NCI-H460 (cell line): Measurements from ENCODE around the gene SCG3. TPM values are rescaled to one million over a fixed set of nuclear protein-coding genes. Genes with fewer than 3 reads are reported as not detected.

Experiments
- DNase-seq: peaks from one replicate; pipeline ENCODE4 v3.0.0-alpha.2; 2016; ENCODE audit warnings: low read depth; ENCODE audit errors: extremely low read depth
- total RNA-seq: library from RNA; depleted of rRNA; stranded (reverse); fragments of >200 nt; shearing (Covaris generic); gene quantifications from 2 replicates; pipeline ENCODE4 v1.2.3, GENCODE V29; 2014

The SCG3 gene
- total RNA-seq, 1 experiment from 2014 or later, result not detected

DNA sequence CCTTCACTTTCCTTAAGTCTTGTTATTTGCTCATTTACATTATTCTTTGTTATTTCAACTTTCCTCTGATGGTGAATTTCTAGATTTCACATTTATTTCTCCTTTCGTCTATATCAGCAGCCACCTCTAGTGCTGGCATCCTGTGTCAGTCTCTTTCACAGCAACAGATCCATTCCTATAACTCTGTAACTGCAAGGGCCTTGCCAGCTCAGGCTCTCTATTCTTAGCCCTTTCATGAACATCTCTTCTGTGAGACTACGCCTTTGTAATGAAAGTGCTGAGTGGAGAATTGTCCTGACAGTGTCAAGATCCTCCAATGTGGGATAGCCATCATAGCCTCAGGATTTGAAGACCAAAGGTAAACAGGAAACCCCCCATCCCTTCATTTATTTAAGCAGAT lies 3.9 kb upstream of the SCG3 start:
- no peak for DNase-seq

DNA sequence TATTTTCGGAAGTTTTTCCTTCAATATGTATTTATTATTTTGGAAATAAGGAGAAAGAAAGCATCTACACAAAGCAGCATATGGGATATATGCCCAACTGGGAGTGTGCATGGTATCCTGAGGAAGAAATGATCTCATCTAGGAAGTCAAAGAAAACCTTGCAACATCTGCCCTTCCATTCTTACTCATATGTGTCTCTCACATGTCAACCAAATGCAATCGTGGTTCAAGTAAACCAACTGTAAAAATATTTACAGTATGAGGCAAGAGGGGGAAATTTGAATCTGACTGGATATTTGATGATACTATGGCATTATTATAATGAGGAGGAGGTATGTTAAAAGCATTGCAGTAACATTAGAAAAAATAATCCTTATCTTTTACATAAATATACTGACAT lies 3.2 kb upstream of the SCG3 start:
- peak; percentile 1 for DNase-seq

DNA sequence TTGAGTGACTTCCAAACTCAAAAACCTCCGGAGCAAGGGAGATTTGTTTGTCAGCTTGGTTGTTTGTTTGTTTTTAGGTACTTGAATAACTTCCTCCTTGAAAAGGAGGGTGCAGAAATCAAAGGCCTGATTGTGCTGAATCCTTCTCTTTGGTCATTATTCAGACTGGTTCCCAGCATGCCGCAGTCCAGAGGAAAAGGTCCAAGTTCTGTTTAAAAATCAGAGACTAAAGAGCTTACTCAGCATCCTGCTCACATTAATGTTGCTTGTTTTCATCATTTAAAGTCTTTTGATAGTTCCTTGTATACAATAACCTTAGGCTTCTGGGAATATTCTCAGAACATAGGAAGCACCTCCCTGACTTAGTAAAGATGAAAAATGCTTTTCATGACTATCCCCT lies 982 bp upstream of the SCG3 start:
- DNase-seq, result no peak

DNA sequence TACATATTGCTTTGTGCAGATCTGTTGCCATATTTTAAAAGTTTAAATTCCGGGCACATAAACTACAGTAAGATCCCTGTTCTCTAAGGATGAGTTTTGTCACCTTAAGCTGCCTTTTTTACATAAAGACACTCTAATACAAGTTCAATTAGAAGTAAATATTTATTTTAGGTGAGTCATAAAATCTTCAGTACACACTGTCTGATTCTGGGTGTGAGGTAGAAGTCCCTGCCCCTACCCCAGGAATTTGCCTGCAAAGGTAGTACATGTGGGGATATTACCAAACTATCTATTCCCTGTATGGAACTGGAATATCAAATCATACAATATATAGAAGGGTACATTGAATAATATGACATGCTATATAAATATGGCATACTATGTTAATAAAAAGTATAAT lies 6.3 kb downstream of the SCG3 start:
- no peak for DNase-seq

DNA sequence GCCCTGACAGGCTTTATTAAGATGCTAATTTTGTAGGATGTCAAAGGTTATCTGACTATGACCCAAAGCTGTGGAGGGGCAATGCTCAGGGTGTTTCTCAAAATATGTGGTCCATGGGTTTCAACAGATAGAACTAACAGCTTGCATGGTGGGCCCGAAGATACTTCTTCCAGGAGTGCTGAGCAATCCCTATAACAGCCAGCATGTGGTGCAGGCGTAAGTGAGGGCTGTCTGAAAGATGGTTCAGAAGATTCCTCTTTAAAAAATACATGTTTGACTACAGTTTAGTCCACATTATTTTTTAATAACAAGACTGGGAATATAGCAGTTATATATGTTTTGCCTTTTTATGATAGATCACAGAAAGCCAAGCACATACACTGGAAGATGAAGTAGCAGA lies 7.6 kb downstream of the SCG3 start:
- DNase-seq, result no peak

DNA sequence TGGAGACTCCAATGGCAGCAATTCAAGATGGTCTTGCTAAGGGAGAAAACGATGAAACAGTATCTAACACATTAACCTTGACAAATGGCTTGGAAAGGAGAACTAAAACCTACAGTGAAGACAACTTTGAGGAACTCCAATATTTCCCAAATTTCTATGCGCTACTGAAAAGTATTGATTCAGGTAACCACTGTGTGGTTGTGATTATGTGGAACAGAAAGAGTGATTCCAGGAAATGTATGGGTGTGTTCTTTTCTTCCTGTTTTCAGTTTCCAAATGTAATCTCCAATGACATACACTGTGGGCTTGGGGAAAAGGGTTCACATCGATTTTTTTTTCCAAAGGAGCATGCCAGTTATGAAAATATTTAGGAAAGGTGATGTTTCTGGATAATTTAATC lies 10.9 kb downstream of the SCG3 start:
- no peak for DNase-seq

DNA sequence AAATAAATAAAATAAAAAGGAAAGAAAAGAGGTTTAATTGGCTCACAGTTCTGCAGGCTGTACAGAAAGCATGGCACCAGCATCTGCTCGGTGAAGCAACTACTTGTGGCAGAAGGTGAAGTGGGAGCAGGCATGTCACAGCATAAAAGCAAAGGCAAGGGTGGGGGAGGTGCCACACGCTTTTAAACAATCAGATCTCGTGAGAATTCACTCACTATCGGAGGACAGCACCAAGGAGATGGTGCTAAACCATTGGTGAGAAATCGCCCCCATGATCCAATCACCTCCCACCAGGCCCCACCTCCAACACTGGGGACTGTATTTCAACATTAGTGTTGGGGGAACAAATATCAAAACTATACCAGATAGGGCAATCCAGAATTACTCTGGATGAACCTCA lies 15.3 kb downstream of the SCG3 start:
- no peak for DNase-seq

DNA sequence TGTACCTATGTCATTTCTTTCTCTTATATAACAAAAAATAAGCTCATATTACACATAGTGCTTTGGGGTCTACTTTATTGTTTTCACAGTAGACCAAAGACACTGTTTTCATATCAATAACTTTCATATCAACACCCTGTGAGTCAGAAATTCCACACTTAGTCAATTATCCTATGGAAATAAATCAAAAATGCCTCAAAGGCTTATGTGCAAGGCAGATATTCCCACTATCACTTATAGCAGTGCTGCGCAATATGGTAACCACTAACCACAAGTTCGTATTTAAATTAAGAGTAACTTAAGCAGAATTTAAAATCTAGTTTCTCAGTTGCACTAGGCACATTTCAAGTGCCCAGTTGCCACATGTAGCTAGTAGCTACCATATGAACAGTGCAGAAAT lies 15.9 kb downstream of the SCG3 start:
- no peak for DNase-seq

DNA sequence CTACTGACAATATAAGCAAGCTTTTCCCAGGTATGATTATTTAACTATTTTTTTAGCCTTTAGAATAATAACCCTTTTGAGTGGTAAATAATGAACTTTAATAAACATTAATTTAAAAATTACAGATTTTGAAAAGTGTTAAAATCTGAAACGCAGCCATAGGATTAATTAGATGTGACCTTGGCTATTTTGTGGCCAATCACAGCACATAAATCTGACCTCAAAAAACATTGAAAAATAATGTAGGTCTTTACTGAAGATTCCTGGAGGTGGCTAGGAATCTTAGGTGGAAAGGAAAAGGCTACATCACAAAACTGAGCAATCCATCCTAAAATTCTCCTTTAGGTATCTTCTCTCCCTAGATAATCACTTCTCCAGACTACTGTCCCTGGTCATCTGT lies 18.1 kb downstream of the SCG3 start:
- DNase-seq, result no peak

DNA sequence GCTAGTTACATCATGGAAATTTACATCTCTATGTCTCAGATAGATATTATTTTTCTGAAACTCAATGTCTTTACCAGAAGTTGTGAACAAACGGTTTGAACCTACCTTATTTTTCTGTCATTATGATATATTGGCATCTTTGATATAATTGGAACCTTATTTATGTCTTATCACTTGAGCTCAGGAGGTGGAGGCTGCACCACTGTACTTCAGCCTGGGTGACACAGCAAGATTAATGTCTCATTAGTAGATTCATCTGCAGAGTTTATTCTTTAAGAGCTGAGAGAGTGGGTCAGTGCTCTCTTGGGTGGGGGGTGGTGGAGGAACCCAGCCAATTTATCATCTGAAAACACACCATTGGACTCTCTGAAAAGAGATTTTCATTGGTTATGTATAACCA lies 21.4 kb downstream of the SCG3 start:
- DNase-seq, result no peak

DNA sequence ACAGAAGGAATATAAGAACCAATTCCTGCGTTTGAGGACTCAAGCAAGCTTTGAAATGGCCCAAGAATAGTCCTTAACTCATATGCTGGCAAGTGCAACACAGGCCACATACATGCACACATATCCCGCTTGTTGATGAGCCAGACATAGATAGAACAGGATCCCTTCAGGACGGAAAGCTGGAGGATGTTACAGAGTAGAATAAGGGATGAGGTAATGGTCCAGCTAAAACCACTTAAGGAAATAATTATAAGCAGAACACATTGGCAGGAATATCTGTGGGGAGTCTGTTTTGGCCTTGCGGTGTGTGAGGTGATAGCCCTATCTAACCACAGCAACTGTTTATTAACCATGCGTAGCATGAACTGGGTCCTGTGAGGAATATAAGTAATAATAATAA lies 25.0 kb downstream of the SCG3 start:
- DNase-seq, result no peak

DNA sequence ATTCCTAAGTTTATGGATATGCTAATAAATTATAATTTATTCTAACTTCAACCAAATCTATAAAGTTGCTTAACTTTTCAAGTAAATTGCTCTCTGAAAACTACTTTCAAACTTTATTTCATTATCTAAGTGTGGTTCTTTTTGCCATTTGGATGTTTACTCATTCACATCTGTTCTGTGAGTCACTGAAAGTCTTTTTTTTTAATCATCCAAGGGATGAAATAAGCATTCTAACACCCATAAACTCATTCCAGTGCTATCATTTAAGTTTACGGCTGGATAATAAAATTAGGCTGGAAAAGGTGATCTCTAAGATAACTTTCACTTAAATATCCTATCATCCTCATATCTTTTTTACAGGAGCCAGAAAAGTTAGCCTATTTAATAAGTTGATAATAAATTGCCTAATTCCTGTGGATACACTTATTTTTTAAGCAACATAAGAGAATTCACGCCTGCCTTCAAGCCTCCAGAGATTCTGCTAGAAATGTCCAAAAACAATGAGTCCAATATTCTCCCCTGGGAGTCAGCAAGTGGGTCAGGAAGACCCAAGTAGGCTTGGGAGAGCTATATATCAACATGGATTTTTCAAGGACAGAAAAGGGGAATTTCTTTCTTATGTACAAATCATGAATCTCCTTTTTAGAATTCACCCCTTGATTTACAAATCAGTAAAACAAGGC lies 25.8 kb downstream of the SCG3 start:
- no peak for DNase-seq

DNA sequence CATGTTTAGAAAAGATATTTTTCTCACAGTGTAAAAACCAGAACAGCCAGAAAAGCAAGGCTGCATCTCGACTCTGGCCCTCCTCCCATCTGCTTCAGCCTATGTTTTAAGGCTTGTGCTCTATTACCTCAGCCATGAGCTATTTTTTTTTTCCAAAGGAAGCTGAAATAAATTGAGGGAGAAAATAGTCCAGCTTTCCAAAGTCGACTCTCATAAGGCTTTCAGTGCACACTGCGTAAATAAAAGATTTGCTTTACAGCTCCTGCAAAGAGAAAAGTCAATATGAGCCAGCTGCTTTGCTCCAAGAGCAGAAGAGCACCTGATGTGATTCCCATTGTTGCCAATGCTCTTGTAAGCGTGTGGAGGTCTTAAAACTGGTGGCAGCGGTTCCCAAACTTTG lies 26.7 kb downstream of the SCG3 start:
- DNase-seq, result no peak

DNA sequence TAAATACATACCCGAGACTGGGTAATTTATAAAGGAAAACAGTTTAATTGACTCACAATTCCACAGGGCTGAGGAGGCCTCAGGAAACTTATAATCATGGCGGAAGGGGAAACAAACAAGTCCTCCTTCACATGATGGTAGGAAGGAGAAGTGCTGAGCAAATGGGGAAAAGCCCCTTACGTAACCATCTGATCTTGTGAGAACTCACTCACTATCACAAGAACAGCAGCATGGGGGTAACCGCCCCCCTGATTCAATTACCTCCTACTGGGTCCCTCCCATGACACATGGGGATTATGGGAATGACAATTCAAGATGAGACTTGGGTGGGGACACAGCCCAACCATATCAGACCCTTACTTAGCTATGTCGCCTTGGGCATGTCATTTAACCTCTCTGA lies 27.7 kb downstream of the SCG3 start:
- no peak for DNase-seq

DNA sequence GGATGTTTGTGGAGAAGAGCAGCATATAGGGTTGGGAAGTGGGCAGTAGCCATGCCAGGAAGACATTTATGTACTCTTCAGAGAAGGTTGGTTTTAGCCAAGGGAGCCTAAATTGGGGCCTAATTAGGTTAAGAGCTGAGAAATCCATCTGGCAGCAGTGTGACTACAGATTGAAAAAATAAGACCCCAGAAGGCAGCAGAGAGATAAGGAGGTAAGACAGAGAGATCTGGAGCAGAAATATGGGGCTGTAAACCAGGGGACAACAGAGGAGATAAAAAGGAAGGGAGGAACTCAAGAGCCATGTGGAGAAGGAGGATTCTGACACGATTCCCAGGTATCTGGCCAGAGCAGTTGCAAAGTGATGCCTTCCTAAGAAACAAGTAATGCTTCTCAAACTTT lies 32.9 kb downstream of the SCG3 start:
- DNase-seq, result no peak

DNA sequence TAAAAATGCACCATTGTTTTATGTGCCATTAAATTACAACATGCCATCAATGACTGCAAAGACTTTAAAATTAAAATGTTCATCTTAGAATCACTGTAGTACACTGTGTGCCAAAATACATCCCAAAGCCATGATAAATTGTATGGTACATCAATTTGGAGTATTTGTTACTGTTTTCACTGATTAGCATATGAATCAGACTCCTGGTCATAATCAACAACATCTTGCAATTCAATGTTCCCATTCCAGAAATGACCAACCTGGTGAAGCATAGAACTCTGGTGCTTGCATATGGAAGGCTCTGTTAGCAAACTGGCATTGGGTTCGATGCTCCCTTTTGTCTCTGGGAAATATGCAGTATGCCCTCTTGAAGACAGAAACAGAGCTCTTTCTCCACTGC lies 33.6 kb downstream of the SCG3 start:
- DNase-seq, result no peak

DNA sequence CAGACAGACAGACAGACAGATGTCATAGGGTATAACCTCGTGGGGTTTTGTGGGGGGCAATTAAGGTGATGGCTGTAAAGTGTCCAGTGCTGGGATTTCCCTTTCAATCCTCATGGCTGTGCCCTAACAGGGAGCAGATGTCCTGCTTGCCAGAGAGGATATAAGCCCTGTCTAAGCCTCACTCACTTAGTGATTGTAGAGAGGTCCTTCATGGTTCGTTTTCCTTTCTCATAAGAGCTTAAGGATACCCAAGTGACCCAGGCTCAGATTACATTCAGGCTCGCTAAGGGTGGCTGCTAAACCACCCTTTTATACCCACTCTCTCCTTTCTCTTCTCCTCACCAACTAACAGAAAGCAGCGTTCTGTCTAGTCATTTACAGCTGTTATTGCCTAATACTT lies 36.9 kb downstream of the SCG3 start:
- DNase-seq, result no peak

DNA sequence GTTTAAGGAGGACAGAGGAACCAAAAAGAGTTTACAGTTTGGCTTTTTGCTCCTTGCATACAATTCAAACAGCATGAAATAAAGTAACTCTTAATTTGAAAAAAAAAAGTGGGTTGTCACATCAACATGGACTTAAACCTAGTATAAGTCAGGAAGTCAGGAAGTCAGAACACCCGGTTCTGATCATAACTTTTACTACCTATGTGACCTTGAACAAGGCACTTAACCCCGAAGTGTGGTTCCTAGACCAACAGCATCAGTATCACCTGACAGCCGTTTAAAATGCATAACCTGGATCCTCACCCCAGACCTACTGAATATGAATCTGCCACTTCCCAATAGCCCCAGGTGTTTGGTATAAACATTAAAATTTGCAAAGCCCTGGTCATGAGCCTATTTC lies 37.4 kb downstream of the SCG3 start:
- DNase-seq, result no peak

DNA sequence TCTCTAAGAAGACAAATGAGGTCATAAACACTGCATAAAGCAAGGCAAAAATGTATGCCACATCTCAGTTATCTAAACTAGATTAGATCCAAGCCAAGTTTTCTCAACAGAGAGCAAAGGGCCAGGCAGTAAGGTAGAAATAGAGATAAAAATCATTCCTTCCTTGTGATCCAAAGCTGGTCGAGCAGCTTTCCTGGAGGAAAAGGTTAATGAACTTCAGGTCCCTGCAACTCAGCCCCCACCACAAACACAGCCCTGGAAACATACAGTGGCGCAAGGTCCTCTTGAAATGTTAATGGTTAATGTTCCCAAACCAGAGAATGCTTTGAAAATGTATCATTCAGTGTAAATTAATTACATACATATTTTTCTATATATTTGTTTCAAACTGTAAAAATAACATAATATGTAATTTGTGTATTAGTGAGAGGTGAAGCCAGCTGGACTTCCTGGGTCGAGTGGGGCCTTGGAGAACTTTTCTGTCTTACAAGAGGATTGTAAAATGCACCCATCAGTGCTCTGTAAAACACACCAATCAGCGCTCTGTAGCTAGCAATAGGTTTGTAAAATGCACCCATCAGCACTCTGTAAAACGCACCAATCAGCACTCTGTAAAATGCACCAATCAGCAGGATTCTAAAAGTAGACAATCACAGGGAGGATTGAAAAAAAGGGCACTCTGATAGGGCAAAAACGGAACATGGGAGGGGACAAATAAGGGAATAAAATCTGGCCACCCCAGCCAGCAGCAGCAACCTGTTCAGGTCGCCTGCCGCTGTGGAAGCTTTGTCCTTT lies 39.1 kb downstream of the SCG3 start:
- DNase-seq, result no peak

DNA sequence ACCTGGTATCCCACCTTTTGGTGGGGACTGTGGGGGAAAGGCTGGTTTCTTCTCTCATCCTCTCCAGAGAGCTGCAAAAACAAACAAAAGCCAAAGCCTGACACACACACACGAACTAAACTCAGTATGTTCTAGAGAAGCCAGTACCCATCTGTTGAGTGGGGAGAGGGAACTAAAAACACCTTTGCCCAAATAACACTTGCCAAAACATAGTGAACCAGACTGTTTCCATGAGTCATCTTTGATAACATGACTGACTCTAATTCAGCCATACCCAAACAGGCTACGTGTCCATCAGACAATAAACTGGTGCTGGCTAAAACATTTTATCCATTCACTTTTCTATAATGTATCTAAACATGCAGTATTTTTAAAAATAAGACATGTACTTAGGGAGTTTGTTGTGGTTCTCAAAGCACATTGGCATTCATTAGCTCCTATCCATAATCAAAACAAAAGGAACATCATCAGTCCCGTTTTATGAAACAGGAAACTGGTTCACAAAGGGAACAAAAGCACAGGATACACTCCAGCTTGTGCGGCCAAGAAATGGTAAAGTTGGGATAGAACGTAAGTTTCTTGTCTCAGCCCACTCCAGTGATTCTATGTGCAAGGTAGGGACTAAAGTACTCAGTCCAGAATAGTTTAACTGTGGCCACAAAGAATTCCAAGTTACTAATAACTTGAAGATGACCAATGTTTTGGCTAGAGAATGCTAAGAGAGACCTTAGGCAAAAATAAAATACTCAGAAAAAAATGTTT lies 40.1 kb downstream of the SCG3 start:
- no peak for DNase-seq

DNA sequence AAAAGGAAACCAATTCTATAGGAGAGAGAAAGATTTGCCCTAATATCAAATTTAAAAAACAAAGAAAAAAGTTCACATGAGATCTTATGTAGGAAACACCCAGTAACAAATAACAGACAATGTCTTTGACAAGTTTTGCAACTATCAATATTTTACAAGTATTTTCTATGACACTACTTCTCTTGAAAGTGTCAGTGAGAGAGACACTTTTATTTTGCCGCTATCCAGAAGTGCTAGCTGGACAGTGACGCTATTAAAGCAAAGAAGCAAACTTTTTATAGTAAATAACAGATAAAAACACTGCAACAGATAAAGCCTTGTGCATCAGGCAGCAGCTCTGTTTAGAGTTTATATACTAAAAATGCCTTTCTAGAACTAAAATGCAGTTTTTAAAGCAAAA lies 42.9 kb downstream of the SCG3 start:
- no peak for DNase-seq

DNA sequence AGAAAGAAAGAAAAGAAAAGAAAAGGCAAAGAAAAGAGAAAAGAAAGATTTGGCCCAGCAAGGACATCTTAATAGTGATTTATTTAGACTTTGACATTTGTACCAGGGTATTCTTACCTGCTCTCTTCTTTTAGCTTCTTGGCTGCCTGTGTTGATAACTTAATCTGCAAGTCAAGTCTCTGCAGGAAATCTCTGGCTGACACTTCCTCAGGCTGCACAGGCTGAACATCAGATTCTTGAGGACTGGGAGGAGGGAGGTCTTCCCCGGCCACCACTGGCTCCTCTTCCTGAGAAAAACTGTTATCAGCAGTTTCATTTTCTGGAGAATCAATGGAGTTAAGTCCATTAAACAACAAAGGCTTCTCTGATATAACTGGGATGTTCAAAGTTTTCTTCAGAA lies 43.4 kb downstream of the SCG3 start:
- DNase-seq, result no peak
